ENCODE results near the gene NEMP2. TPM values are rescaled to one million over a fixed set of nuclear protein-coding genes. Genes with fewer than 3 reads are reported as not detected.

NEMP2 gene
- polyA plus RNA-seq, 1 donor from 2014 or later: 1.1 TPM

- Histone ChIP-seq H3K4me3 (ENCODE audit: low read length) (no peak overlapping the region), H3F3A (ENCODE audit: insufficient read depth, low read length, poor library complexity, severe bottlenecking) (no peaks in the 10 kb centered on the region), H3K27me3 (ENCODE audit: insufficient read depth, low read depth, low read length) (no peaks in the 10 kb centered on the region), H3K4me2 (ENCODE audit: low read length) (no peak overlapping the region), H2AFZ (ENCODE audit: low read depth, low read length) (no peak overlapping the region), H3K9ac (ENCODE audit: low read length) (no peak overlapping the region), H3K27ac (ENCODE audit: low read length) (no peak overlapping the region), H3K9me2 (ENCODE audit: insufficient read depth, low read length) (no peaks in the 10 kb centered on the region), H3K36me3 (ENCODE audit: insufficient read depth, low read length) (no peaks in the 10 kb centered on the region), H4K20me1 (ENCODE audit: insufficient read depth) (no peaks in the 10 kb centered on the region), H3K9me3 (ENCODE audit: low read length) (no peaks in the 10 kb centered on the region), H3K79me2 (replicated peaks; ENCODE audit: insufficient read depth, low read length) (no peaks in the 10 kb centered on the region)
- TF ChIP-seq EZH2 (IDR thresholded peaks at IDR 0.05; ENCODE audit: borderline replicate concordance, insufficient read depth, low read length, poor library complexity, severe bottlenecking): no peak
- no peak for TF ChIP-seq MXI1 (conservative IDR thresholded peaks at IDR 0.05; ENCODE audit: poor library complexity, severe bottlenecking)
- TF ChIP-seq, protein P1, sequence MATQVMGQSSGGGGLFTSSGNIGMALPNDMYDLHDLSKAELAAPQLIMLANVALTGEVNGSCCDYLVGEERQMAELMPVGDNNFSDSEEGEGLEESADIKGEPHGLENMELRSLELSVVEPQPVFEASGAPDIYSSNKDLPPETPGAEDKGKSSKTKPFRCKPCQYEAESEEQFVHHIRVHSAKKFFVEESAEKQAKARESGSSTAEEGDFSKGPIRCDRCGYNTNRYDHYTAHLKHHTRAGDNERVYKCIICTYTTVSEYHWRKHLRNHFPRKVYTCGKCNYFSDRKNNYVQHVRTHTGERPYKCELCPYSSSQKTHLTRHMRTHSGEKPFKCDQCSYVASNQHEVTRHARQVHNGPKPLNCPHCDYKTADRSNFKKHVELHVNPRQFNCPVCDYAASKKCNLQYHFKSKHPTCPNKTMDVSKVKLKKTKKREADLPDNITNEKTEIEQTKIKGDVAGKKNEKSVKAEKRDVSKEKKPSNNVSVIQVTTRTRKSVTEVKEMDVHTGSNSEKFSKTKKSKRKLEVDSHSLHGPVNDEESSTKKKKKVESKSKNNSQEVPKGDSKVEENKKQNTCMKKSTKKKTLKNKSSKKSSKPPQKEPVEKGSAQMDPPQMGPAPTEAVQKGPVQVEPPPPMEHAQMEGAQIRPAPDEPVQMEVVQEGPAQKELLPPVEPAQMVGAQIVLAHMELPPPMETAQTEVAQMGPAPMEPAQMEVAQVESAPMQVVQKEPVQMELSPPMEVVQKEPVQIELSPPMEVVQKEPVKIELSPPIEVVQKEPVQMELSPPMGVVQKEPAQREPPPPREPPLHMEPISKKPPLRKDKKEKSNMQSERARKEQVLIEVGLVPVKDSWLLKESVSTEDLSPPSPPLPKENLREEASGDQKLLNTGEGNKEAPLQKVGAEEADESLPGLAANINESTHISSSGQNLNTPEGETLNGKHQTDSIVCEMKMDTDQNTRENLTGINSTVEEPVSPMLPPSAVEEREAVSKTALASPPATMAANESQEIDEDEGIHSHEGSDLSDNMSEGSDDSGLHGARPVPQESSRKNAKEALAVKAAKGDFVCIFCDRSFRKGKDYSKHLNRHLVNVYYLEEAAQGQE (IDR thresholded peaks at IDR 0.05; ENCODE audit: borderline replicate concordance): no peak
- TF ChIP-seq CTCF (IDR thresholded peaks at IDR 0.05; ENCODE audit: poor library complexity, severe bottlenecking): no peak
- TF ChIP-seq EP300 (conservative IDR thresholded peaks at IDR 0.05; ENCODE audit: poor library complexity, severe bottlenecking): no peak
- TF ChIP-seq TAF1 (IDR thresholded peaks at IDR 0.05; ENCODE audit: low read depth): no peak
- no peak for TF ChIP-seq POLR2AphosphoS5 (IDR thresholded peaks at IDR 0.05)
Observed at GRCh38 chr2:190482451-190482850, 52.1 kb downstream of the NEMP2 start.

GRCh38 chr2:190481339-190481738, 53.2 kb downstream of the NEMP2 start:
- H3K9ac ChIP-seq (ENCODE audit: low read length): no peak overlapping the region

More at GRCh38 chr2:190481339-190481738, 53.2 kb downstream of the NEMP2 start:
- H4K20me1 ChIP-seq (ENCODE audit: insufficient read depth): no peaks in the 10 kb centered on the region
- H3K27me3 ChIP-seq (ENCODE audit: insufficient read depth, low read depth, low read length): no peaks in the 10 kb centered on the region
- H3K36me3 ChIP-seq (ENCODE audit: insufficient read depth, low read length): no peaks in the 10 kb centered on the region
- no peaks in the 10 kb centered on the region for H3F3A ChIP-seq (ENCODE audit: insufficient read depth, low read length, poor library complexity, severe bottlenecking)
- H3K79me2 ChIP-seq (replicated peaks; ENCODE audit: insufficient read depth, low read length): no peaks in the 10 kb centered on the region
- no peak overlapping the region for H3K4me3 ChIP-seq (ENCODE audit: low read length)
- no peaks in the 10 kb centered on the region for H3K9me2 ChIP-seq (ENCODE audit: insufficient read depth, low read length)
- H2AFZ ChIP-seq (ENCODE audit: low read depth, low read length): no peak overlapping the region
- no peak overlapping the region for H3K4me2 ChIP-seq (ENCODE audit: low read length)
- no peaks in the 10 kb centered on the region for H3K9me3 ChIP-seq (ENCODE audit: low read length)
- TF ChIP-seq, protein P1 (IDR thresholded peaks at IDR 0.05; ENCODE audit: borderline replicate concordance): no peak
- no peak for TF ChIP-seq POLR2AphosphoS5 (IDR thresholded peaks at IDR 0.05)
- no peak for TF ChIP-seq RAD21 (conservative IDR thresholded peaks at IDR 0.05)
- no peak for TF ChIP-seq SMC3 (conservative IDR thresholded peaks at IDR 0.05; ENCODE audit: poor library complexity)
- no peak for TF ChIP-seq CTCF (IDR thresholded peaks at IDR 0.05; ENCODE audit: poor library complexity, severe bottlenecking)
- TF ChIP-seq EP300 (conservative IDR thresholded peaks at IDR 0.05; ENCODE audit: poor library complexity, severe bottlenecking): no peak
- no peak for TF ChIP-seq TAF1 (IDR thresholded peaks at IDR 0.05; ENCODE audit: low read depth)
- no peak for TF ChIP-seq MXI1 (conservative IDR thresholded peaks at IDR 0.05; ENCODE audit: poor library complexity, severe bottlenecking)
- no peak overlapping the region for H3K27ac ChIP-seq (ENCODE audit: low read length)
